HG03280 (cell line): Measurements from ENCODE around the gene DZIP1.
"Not testable (repeated sequence)": the region's sequence is repeated elsewhere in the genome, so short reads cannot be mapped to it uniquely, and the experiment has no call there.

Experiments used
- ATAC-seq: cut with Tn5 transposase; IDR thresholded peaks from one replicate; pipeline ENCODE4 v1.9.1; 2021; ENCODE audit warnings: mild to moderate bottlenecking, moderate library complexity; ENCODE audit not compliant: unreplicated experiment

Gene DZIP1

DNA sequence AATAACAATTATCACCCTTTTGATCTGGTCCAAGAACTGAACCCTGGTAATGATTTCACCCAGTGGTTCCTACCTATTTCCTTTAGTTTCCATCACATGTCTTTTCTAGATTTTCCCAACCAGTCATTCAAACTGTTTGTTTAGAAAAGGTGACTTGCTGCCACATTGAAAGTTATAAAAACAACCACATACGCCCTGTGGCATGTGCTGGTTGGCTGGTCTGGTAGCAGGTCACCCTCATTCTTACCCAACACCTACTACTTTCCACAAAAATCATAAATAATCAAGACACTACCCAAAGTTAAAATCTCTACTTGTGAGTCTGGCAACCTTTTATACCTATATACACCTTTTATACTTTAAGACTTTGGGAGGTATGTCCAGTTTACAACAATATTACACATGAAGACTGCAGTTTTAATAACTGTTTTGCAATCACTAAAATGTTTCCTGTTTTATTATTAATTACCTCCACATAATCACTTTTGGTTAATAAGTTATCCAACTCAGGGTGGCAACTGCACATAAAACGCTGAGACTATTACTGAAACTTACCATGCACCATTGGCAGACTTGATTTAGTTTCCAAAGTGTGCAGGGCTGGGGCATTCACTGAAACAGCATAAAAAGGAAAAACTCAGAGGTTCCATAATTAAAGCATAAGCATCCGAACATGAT lies 38.9 kb downstream of the DZIP1 start:
- ATAC-seq = no peak

DNA sequence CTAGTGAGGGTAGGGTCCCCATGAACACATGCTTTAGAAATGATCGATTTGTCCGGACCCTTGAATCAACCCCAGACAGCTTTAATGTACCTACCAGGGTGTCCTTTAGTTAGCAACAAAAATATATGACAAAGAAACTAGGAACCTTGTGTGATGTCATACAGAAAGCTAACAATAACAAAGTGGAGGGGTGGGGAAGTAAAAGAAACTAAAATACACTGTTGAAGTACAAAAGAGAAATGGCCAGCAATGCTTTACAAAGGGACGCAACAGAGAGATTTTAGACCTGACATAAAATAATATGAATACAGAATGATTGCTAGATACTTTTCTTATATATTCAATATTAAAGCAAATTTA lies 40.0 kb downstream of the DZIP1 start:
- no peak for ATAC-seq

DNA sequence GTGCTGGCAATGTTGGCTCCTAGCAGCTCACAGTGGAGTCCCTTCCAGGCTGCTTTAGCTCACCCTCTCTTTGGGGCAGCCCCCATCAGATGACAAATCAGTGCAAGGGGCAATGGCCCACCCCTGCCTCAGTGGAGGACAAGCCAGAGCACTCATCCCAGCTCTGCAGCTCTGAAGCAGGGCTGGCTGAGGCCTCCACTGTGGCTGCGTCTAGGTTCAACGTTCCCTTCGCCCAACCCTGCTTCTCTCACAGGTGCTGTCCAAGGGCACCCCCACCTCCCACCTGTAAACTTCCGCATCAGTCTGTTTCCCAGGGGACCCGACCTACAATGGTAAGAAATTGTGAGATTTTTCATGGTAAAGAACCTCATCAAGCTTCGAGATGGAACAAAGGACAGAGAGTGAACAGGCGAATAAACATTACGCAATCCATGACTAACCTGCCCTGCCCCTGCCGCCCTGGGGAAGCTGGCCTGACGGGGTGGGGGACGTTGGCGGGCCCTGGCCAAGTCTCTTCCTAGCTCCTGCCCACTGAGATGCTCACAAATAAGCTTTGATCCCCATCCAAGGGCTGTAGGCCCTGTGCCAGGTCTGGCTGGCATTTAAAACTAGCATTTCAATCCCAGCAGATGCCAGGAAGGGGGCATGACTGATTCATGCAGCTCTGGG lies 40.5 kb downstream of the DZIP1 start:
- no peak for ATAC-seq

DNA sequence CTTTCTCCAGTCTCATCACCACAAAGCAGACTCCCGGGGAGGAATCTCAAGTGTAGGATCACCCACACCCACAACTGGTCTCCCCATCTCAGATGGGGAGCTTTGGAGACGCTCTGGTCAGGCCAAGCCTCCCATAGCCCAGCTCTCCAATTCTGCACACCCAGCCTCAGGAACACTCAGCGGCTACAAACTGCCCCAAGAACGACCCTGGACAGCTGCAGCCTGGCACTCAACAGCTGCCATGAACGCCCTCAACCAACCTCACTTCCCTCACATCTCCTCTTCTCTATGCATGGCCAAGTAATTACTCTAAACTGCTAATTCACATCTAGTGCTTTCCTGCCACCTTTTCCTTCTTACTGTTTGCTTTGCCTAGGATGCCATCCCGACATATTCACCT lies 42.6 kb downstream of the DZIP1 start:
- no peak for ATAC-seq

DNA sequence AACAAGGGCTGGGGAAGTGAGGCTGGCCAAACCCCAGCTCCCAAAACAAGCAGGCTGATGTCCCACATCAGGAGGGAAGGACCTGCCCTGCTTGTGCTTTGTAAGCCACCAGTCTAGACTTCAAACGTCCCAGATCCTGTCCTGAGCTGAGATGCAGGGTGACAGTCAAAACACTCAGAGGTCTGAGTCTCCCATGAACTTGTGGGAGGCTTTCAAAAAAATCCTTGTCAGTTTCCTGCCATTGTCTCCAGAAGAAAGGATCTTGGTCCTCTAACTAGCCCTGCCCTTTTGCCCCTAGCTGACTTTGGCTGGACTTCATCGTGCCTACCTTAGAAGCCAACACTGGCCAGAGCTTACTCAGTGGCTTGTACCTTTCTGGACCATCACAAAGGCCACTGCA lies 43.3 kb downstream of the DZIP1 start:
- no peak for ATAC-seq

DNA sequence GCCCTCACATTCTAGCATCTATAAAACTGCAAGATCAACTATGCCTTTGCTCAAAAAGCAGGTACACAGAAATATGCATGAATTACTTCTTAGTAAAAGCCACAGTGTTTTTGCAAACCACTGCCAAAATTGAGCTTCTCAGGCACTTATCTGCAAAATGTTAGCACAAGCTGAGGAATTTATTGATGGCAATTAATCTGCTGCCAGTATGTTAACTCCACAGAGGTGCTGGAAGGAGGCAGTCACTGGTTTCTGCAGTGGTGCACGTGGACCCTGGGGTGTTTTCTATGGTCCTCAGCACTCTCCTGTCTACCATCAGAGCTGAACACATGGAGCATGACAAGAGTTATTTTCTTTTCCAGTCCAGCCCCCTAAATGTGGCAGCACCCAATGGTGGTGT lies 47.8 kb downstream of the DZIP1 start:
- no peak for ATAC-seq

DNA sequence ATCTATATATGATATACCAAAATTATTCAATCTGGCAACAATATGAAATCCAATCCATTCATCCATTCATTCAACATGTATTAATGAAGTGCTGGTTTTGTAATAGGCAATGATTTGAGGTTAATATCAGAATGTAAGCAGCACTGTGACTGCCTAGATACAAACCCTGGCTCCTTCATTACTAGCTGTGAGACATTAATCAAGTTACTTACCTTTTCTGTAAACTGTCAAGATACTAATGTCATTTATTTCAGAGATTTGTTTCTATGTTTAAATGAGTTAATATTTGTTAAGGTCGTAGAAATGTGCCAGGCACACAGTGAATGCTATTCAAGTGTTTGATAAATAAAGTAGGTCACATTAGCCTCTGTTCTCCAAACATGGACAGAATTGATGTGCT lies 51.0 kb downstream of the DZIP1 start:
- no peak for ATAC-seq

DNA sequence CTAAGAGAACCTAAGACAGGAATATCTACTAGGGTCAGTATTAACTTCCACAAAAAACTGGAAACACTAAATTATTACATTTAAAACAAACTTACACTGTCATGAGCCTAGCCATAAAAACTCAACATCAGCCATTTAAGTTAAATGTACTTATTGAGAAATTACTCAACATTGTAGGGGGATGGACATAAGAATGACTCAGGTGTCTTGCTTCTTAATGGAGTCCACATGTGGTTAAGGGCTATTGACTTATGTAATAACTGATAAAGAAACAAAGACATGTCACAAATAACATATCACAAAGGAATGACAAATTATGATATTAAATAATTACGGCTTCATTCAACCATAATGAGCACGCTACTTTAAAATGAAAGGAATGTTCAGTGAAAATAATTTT lies 55.8 kb downstream of the DZIP1 start:
- ATAC-seq = no peak

DNA sequence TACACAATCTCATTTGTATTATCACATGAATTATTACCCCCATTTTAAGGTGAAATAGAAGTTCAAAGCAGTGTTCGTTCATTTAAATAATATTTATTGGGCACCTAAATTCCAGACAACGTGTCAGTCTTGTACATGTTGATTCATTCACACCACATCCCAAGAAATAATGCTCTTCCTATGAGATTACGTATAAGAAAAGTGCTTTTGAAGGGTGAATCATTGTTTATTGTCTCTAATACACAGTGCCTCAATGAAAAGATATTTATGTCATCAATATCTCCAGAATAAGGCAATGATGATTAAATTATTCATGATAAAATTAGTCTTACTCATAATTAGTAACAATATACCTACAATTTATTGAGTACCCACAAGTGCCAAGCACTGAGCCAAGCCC lies 56.4 kb downstream of the DZIP1 start:
- ATAC-seq = no peak

DNA sequence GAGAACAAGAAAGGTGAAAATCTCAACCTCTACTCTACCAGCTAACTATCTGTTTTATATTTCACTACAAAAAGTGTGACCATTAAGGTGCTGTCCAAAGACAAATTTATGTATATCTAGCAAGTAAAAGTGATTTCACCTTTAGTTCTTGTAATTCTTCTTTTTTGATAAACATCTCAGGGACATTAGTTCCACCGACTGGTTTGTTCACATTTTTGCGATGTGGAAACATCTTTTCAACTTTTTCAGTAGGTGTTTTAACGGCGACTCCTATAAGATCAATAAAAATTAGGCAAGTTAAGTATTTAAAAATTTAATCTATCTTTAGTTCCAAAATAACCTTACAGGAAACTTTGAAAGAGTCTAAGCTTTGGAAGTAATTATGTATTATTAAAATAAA lies 58.6 kb downstream of the DZIP1 start:
- ATAC-seq = no peak

DNA sequence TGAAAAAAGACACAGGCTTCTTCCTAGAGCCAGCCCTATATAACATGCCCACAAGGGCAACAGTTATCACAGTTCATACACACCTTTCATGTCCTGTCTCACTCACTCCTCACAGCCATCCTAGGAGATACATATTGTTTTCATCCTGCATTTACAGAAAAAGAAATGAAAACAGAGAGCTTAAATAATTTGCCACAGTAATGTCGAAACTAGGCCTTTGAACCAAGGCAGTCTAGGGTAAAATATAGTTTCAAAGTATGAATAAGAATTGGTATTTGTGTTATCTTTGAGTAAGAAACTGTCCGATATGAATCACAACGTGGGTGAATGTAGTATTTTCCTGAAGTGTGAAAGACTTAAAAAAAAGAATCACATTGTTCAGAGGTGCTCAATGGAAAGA lies 65.2 kb downstream of the DZIP1 start:
- ATAC-seq = peak; percentile 83

DNA sequence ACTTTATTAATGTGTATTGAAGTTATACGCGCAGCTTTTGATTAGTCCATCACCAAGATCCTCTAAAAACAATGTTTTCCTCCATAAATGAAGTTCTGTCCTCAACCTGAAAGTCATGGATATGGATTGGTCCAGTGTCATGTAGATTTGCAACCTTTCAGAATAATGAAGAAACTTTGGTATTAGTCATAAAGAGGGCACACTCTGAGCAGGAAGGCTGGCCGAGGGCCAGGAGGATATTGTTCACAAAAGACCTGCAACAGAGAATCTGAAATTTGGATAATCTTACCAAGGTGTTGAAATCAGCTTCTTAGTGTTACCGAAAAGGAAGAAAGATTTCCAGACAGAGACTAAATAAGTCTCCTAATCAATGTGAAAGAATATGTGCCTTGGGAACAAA lies 71.3 kb downstream of the DZIP1 start:
- ATAC-seq = no peak

DNA sequence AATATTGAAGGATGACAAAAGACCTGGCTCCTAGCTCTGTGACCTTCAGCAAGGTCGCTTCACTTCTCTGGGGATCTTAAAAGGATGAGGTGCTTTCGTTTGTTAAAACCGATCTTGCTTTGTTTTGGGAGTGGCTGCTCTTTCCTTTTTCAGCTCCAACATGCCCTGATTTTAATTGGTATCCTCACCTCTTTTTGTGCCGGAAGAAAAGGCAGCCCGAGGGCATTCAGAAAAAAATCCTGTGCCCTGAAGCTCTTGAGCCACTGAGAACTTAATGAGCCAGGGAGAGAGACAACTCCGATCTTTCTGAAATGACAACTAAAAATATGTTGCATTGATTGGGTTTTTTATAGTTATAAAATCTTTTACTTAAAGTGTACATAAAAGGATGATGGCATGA lies 72.6 kb downstream of the DZIP1 start:
- no peak for ATAC-seq

DNA sequence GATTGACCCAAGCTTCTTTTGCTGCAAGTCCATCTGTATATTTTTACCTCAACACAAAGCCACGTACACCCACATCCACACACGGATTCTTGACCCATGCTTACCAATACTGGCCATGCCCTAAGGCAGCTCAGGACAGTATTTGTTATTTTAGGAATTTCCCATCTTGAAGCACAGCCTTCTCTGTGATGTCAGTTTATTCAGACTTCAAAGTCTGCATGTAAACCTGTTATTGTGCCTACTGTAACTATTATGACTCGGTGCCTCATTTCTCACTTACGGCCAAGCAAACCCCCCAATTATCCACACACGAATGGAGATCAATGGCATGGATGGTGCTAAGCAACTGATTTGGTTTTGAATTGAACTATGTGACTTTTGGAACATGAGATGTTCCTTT lies 74.5 kb downstream of the DZIP1 start:
- no peak for ATAC-seq

DNA sequence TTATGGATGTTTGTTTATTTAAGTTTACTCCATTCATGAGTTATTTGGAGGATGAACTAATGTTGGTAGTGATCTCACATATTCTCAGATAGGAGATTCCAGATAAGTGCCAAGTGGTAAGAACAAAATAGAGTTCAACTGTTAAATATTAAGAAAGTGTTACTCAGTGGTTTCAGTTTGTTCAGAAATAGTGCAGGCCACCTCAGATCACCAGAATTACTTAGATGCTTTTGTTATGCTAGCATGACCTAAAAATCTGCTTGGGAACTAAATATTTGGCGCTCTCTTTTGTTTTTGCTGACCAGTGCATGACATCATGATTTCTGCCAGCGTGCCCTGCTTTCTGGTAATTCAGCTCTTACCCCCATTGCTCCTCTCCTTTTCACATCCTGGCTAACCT lies 76.4 kb downstream of the DZIP1 start:
- ATAC-seq = no peak

DNA sequence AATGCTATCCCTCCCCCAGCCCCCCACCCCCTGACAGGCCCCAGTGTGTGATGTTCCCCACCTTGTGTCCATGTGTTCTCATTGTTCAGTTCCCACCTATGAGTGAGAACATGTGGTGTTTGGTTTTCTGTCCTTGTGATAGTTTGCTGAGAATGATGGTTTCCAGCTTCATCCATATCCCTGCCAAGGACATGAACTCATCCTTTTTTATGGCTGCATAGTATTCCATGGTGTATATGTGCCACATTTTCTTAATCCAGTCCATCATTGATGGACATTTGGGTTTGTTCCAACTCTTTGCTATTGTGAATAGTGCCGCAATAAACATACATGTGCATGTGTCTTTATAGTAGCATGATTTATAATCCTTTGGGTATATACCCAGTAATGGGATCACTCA lies 78.7 kb downstream of the DZIP1 start:
- ATAC-seq = not testable (repeated sequence)

DNA sequence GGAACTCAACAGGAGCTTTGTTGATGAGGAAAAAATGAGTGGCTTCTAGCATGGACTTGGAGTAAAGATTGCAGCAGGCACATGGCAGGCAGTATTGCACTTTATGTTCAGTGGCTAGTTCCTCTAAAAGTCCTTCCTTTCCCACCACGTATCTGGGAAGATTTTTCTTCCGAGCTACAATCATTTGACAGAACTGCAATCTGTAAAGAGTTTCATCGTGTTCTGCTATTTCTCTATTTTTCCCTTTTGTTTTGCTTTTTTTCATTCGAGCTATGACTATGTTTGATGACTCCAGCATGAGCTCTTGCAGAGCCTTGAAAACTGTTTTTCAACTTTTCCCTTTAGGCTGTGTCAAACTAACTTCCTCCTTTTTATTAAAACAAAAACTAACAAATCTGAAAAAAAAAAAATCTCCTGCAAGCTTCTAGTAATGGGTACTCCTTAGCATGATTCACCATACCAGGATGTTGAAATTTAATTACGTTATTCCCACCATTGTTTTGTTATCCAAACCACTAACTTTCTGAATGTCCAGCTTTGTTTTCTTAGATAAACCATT lies 79.7 kb downstream of the DZIP1 start:
- ATAC-seq = no peak

DNA sequence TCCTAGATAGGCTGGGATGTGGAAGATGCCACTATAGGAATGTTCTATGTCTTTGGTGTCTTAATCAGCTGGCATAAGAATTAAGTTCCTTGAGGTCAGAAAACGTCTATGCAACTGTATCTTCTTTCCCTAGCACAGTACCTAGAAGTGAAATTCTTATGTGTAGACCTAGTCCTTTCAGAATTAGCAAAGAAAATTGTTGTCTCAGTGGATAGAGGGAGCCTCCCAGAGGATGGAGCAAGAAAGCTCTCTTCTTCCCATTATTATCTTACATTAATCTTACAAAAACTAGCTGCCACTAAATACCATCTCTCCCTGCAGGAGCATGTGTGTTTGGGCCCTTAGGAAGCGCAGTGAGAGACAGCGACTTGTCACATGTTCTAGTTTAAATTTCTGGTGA lies 80.4 kb downstream of the DZIP1 start:
- ATAC-seq = no peak

DNA sequence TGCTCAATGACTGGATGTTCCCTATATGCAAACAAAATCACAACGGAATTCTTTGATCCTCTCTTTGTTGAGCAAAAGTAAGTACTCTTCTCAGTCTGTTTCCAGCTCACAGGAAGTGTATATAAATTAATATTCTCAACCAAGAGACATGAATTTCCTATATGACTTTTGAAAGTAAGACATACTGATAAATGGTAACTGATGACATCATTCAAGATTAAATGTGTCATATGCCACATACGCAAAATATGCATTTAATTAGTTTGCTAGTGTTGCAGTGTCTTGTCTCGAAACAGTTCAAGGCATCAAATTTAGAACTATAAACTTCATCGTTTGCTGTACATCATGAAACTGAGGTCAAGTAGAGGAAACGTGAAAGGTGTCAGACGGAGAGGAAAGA lies 84.1 kb downstream of the DZIP1 start:
- no peak for ATAC-seq

DNA sequence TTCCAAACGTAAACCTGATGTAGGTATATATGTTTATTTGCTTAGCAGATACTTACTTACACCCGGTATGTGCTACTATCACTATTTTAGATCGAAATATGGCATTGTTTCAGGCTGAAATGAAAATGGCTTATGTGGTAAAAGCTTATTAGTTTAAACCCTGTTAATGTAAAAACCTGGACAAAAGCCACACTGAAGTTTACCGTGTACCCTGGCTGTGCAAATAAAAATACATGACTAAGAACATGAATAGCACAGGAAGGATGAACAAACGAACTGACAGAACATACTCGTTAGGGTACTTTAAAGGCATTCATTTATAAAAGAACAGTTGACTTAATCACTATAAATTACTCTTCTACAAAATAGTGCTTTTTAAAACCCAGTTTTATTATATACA lies 85.4 kb downstream of the DZIP1 start:
- ATAC-seq = no peak

DNA sequence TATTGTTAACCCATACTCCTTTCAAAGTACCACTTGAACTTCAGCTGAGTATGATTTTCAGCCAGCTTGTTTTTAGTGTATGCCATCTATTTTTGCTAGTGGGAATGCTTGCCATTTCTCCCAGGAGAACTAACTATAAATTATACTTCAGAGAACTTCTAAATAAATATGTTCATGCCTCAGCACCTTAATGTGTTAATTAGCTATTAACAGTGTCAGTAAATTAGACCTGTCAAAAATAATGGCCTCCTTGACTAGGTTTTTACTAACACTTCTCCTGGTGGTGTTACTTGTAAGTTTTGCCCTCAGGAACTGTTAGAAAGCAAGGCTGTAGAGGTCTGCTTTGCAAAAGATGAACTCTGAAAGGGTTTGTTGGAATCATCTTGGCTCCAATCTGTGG lies 87.5 kb downstream of the DZIP1 start:
- no peak for ATAC-seq

DNA sequence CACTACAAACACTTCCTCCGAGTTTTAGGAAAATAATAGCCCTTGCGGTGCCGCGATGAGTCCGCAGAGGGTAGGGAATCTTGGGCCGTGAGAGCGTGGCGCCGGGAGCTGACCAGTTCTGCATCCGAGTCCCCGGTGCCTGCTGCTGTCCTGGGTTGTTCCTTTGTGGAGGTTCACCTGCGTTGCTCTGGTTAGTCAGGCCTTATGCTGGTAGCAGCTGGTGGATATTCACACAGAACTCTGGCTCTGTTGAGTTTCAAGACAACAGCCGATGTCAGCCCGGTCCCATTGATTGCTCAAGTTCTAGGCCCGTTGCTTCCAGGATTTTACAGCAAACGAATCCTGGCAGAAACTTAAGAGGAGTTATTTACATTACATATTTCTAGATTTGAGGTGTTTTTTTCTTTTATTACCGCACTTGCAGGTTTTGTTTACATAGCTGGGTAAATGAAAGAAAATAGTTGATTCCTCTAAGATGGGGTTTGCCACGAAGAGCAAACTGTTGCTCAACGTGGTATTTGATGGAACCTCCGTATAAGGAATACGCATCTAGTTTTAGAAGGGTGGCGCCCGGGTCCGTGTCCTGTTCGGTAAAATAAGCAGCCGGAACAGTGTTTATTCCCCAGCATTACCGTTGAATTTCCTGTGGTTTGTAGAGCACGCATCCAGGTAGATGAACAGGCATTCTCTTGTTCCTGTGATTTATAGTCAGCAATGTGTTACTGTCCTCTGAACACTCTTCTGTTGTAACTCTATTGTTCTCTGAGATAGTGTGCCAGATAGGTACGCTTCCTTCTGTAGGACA lies 90.7 kb downstream of the DZIP1 start:
- no peak for ATAC-seq
